SU-DHL-6 (cell line): Measurements from ENCODE around the gene MTMR3.

Experiments used
- EZH2phosphoT487 ChIP-seq: fragments of 200-600 bp; sonication (generic), shearing (Covaris generic); conservative IDR thresholded peaks from 2 replicates; pipeline ENCODE4 v1.6.1; 2018; ENCODE audit warnings: mild to moderate bottlenecking, antibody characterized with exemption, low read length, moderate library complexity, mixed read lengths
- TF ChIP-seq, protein P1 (sequence below): fragments of 200-600 bp; sonication (generic); IDR thresholded peaks from one replicate; pipeline ENCODE4 v1.5.1; 2017; ENCODE audit warnings: antibody characterized with exemption, mild to moderate bottlenecking, low read length, moderate library complexity; ENCODE audit not compliant: insufficient read depth, poor library complexity, severe bottlenecking

DNA sequence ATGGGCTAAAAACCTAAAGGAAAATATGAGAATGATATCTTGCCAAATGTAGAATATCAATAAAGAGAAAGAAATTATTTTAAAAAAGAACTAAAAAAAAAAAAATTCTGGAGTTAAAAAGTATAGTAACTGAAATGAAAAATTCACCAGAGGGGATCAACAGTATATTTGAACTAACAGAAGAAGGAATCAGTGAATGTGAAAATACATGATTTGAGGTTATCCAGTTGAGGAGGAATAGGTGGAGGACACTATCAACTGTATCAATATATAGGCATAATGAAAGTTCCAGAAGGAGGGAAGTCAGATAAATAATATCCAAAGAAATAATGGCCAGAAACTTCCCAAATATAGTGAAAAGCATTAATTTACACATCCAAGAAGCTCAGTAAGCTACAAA lies 181.2 kb downstream of the MTMR3 start:
- TF ChIP-seq, protein P1, sequence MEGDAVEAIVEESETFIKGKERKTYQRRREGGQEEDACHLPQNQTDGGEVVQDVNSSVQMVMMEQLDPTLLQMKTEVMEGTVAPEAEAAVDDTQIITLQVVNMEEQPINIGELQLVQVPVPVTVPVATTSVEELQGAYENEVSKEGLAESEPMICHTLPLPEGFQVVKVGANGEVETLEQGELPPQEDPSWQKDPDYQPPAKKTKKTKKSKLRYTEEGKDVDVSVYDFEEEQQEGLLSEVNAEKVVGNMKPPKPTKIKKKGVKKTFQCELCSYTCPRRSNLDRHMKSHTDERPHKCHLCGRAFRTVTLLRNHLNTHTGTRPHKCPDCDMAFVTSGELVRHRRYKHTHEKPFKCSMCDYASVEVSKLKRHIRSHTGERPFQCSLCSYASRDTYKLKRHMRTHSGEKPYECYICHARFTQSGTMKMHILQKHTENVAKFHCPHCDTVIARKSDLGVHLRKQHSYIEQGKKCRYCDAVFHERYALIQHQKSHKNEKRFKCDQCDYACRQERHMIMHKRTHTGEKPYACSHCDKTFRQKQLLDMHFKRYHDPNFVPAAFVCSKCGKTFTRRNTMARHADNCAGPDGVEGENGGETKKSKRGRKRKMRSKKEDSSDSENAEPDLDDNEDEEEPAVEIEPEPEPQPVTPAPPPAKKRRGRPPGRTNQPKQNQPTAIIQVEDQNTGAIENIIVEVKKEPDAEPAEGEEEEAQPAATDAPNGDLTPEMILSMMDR = no peak
- TF ChIP-seq EZH2phosphoT487 = no peak
